Stimulated activated CD4-positive, alpha-beta T cell treated with anti-CD3 and anti-CD28 coated beads, Interleukin-15, amount 100 ng/mL, for 1 hour (primary cell): ENCODE data around the gene ALPL.

ENCODE experiments used
- DNase-seq, 2 donors: peaks; one replicate each; pipeline ENCODE4 v3.0.0-alpha.2; 2020; ENCODE audit warnings: low read depth in 1 of 2, low spot score in 1 of 2

The ALPL gene

GRCh38 chr1:21526441-21526840 lies 17.2 kb downstream of the ALPL start:
- DNase-seq, result no peak

GRCh38 chr1:21530368-21531016 lies 21.3 kb downstream of the ALPL start:
- DNase-seq, result no peak

GRCh38 chr1:21531241-21531640 lies 22.0 kb downstream of the ALPL start:
- DNase-seq, result no peak

- DNase-seq, result no peak
Measured at GRCh38 chr1:21532496-21532895, 23.3 kb downstream of the ALPL start.

- no peak for DNase-seq
Measured at GRCh38 chr1:21532992-21533534, 23.8 kb downstream of the ALPL start.

GRCh38 chr1:21534146-21534545 lies 24.9 kb downstream of the ALPL start:
- DNase-seq, result no peak

GRCh38 chr1:21534674-21535378 lies 25.6 kb downstream of the ALPL start:
- DNase-seq, result no peak

- DNase-seq, result no peak
Measured at GRCh38 chr1:21536218-21536617, 27.0 kb downstream of the ALPL start.

- no peak for DNase-seq
Measured at GRCh38 chr1:21537511-21537931, 28.3 kb downstream of the ALPL start.

GRCh38 chr1:21537932-21538630 lies 28.9 kb downstream of the ALPL start:
- DNase-seq, result no peak

- no peak for DNase-seq
Measured at GRCh38 chr1:21539933-21540332, 30.7 kb downstream of the ALPL start.

- no peak for DNase-seq
Measured at GRCh38 chr1:21541329-21541728, 32.1 kb downstream of the ALPL start.

- DNase-seq, result no peak
Measured at GRCh38 chr1:21541835-21542234, 32.6 kb downstream of the ALPL start.

GRCh38 chr1:21543598-21543997 lies 34.4 kb downstream of the ALPL start:
- DNase-seq, result no peak

- no peak for DNase-seq
Measured at GRCh38 chr1:21544095-21544494, 34.9 kb downstream of the ALPL start.

GRCh38 chr1:21546122-21546825 lies 37.1 kb downstream of the ALPL start:
- no peak for DNase-seq

GRCh38 chr1:21547876-21548275 lies 38.7 kb downstream of the ALPL start:
- no peak for DNase-seq

GRCh38 chr1:21550097-21550496 lies 40.9 kb downstream of the ALPL start:
- DNase-seq, result no peak

GRCh38 chr1:21550866-21551475 lies 41.7 kb downstream of the ALPL start:
- DNase-seq, result no peak

- DNase-seq, result no peak
Measured at GRCh38 chr1:21552715-21553114, 43.5 kb downstream of the ALPL start.
